Measurements from ENCODE around the gene PTPN20. TPM values are rescaled to one million over a fixed set of nuclear protein-coding genes. Genes with fewer than 3 reads are reported as not detected.

PTPN20 gene
- total RNA-seq, 1 donor from 2014 or later, result 13.0 TPM

DNA sequence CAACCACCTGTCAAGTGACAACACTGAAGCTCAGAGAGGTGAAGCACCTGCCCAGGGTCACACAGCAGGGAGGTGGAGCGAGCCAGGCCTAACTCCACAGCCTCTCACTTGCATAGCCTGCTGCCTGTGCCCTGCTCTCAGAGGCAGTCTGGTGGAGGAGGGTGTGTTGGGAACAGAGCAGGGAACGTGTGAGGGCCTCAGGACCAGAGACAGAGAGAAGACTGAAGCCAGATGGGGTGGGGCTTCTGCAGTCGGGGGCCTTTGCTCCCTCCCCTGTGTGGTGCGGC, 114.0 kb downstream of the PTPN20 start:
- peaks cover 8% of the 10 kb centered on the region for H3K9me3 ChIP-seq (replicated peaks)
- H3K4me1 ChIP-seq, result no peaks in the 10 kb centered on the region
- H3K4me3 ChIP-seq, result no peak overlapping the region
- H3K27ac ChIP-seq (replicated peaks), result no peak overlapping the region
- H3K27me3 ChIP-seq (ENCODE audit: low read depth), result peaks cover 4% of the 10 kb centered on the region
- TF ChIP-seq CTCF (IDR thresholded peaks at IDR 0.05; ENCODE audit: borderline replicate concordance), result no peak
- no peak for DNase-seq
- H3K36me3 ChIP-seq, result no peaks in the 10 kb centered on the region
- intact Hi-C loops (cut with micrococcal nuclease), result loop anchor here (10.0 kb wide), 1 partner anchor 290 kb away; no protein-coding TSS in a partner anchor

DNA sequence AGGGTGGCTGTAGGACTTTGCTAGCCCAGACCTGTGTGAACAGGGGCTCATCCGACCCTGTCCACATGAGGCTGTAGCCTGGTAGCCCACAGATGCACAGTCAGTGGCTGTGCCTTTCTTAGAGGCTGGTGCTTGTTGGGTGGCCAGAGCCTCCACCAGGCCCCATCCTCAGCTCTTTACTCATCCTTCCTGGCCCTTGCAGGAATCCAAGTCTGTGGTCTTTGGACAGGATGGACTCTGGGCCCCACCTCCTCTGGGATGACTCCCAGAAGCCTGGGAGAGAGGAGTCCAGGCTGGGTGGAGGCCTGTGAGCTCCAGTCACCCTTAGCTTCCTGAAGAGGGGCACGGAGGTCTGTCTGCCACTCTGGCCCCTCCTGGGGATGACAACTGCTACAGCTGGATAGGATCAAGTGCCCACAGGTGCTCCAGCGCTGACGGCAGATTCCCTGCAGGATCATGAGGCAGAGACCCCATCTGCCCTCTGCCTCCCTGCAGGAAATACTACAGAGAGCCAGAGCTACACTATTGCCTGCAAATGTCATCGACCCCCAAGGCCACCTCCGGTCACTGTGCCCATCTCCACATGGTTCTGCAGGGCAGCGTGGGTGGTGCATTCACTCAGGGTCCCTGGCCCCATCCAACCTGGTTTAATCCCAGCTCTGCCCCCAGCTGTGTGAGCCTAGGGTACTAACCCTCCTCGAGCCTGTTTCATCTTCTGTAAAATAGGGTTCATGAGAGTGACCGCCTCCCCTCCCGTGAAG, 114.5 kb downstream of the PTPN20 start:
- DNase-seq, result peak; percentile 14
- intact Hi-C loops (cut with micrococcal nuclease), result loop anchor here (10.0 kb wide), 1 partner anchor 289 kb away; no protein-coding TSS in a partner anchor
- Histone ChIP-seq H3K9me3 (replicated peaks) (peaks cover 7% of the 10 kb centered on the region), H3K4me3 (no peak overlapping the region), H3K27ac (replicated peaks) (no peak overlapping the region), H3K27me3 (ENCODE audit: low read depth) (peaks cover 4% of the 10 kb centered on the region), H3K4me1 (no peaks in the 10 kb centered on the region), H3K36me3 (no peaks in the 10 kb centered on the region)
- TF ChIP-seq CTCF (IDR thresholded peaks at IDR 0.05; ENCODE audit: borderline replicate concordance), result no peak

GRCh38 chr10:47026301-47027107, 115.3 kb downstream of the PTPN20 start:
- no peaks in the 10 kb centered on the region for H3K36me3 ChIP-seq
- H3K4me1 ChIP-seq, result no peaks in the 10 kb centered on the region
- no peaks in the 10 kb centered on the region for H3K9me3 ChIP-seq (replicated peaks)
- intact Hi-C loops (cut with micrococcal nuclease), result loop anchor here (10.0 kb wide), 1 partner anchor 288 kb away; no protein-coding TSS in a partner anchor
- H3K27me3 ChIP-seq (ENCODE audit: low read depth), result peaks cover 4% of the 10 kb centered on the region
- no peak for TF ChIP-seq CTCF (IDR thresholded peaks at IDR 0.05; ENCODE audit: borderline replicate concordance)
- H3K4me3 ChIP-seq, result no peak overlapping the region
- no peak for DNase-seq
- no peak overlapping the region for H3K27ac ChIP-seq (replicated peaks)

- no peak overlapping the region for H3K4me3 ChIP-seq
- no peak for DNase-seq
- H3K27me3 ChIP-seq (ENCODE audit: low read depth), result peaks cover 4% of the 10 kb centered on the region
- H3K4me1 ChIP-seq, result no peaks in the 10 kb centered on the region
- intact Hi-C loops (cut with micrococcal nuclease), result loop anchor here (10.0 kb wide), 1 partner anchor 288 kb away; no protein-coding TSS in a partner anchor
- H3K36me3 ChIP-seq, result no peaks in the 10 kb centered on the region
- H3K27ac ChIP-seq (replicated peaks), result no peak overlapping the region
- no peak for TF ChIP-seq CTCF (IDR thresholded peaks at IDR 0.05; ENCODE audit: borderline replicate concordance)
- H3K9me3 ChIP-seq (replicated peaks), result no peaks in the 10 kb centered on the region
These were observed 116.0 kb downstream of the PTPN20 start for GRCh38 chr10:47027108-47027783.

DNA sequence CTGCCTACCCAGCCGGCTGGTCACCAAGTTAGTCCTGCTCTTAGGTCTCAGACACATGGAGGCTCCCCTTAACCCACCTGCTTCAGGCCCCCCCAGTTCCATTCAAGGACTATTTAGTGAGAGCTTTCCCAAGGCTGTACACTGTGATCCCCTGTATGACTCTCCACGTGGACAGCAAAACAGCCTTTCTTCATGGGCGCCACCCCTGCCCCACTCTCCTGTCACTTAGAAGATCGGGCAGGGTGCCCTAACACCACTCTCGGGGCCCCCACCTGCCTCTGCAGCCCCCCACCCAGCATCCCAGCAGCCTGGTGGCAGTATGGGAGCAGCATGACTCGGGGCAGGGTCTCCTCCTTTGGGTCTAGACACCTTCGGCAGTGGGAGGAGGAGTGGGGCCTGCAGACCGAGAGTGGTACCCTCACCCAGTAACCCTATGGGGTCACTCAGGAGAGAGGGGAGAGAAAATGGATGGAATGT, 116.6 kb downstream of the PTPN20 start:
- no peaks in the 10 kb centered on the region for H3K4me1 ChIP-seq

More for the DNA sequence above, 116.6 kb downstream of the PTPN20 start:
- DNase-seq, result no peak
- no peak overlapping the region for H3K4me3 ChIP-seq
- intact Hi-C loops (cut with micrococcal nuclease), result loop anchor here (10.0 kb wide), 1 partner anchor 287 kb away; no protein-coding TSS in a partner anchor
- H3K9me3 ChIP-seq (replicated peaks), result no peaks in the 10 kb centered on the region
- H3K36me3 ChIP-seq, result no peaks in the 10 kb centered on the region
- H3K27ac ChIP-seq (replicated peaks), result no peak overlapping the region
- peaks cover 4% of the 10 kb centered on the region for H3K27me3 ChIP-seq (ENCODE audit: low read depth)
- TF ChIP-seq CTCF (IDR thresholded peaks at IDR 0.05; ENCODE audit: borderline replicate concordance), result no peak
